GM19099 (cell line): ENCODE data around the gene LCE2A.
"Not testable (repeated sequence)": the region's sequence is repeated elsewhere in the genome, so short reads cannot be mapped to it uniquely, and the experiment has no call there.

Source experiments
- POLR2A ChIP-seq: IDR thresholded peaks from 3 replicates; pipeline ENCODE4 v1.6.1; 2011; ENCODE audit warnings: low read depth; ENCODE audit not compliant: insufficient read length; ENCODE audit errors: extremely low read depth

LCE2A gene, protein sequence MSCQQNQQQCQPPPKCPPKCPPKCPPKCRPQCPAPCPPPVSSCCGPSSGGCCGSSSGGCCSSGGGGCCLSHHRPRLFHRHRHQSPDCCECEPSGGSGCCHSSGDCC

DNA sequence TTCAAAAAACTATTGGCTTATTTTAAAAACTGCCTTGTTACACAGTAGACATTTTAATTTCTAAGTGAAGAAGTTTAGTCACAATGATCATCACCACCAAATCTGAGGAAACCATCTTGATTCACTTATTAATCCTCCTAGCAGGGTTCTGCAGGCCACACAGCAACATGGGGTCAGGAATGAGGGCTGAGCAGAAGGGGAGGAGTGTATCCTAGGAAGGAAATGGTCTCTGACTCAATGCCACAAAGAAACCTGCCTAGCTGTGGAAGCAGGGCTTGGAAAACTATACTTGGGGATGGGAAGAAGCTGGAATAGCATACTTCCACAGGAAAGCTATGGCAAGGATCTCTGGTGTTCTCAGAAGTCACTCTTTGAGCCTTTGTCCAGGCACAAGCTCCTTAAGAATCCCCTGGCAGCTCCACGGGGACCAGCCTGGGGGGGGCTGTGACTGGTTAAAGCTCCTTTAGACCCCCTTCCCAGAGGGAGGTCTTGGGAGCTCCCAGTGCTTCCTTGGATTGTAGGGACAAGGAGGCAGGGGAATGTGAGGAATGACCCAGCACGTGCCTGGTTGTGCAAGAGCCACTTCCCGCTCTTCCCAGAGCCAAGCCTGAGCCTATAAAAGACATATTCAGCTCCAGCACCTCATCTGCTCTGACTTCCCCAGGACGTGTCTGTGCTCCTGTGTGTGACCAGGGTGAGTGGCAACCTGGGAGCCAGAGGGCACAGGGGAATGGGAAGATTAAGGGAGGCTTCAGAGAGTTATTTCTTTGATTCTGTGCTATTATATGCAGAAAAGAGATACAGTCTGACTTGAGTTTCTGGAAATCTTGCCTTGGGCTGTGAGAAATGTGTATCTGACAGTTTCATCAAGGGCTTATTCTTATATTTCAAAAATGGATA is at the start of gene LCE2A:
TSS of gene LCE2A (plus strand) at position 645 of the 900 bp plus-strand sequence. CDS start 557 bp downstream, outside the sequence.
- no peak for TF ChIP-seq POLR2A

DNA sequence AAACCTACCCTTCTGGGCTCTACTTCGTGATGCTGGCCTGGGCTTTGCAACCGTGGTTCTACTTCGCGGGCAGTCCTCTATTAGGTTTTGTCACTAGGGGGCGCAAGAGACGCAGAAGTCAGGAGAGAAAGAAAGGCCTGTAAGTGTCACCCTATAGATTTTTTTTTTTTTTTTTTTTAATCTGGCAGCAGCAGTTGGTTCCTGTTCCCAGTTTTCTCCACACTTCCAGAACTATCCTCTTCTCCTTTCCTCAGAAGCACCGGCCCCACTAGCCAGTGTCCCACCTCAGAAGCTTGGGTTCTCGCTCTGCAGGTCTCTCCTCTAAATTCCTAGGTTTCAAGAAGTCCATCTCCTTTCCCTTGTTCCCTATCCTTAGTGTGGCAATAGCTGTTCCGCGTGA is 44.0 kb upstream of the LCE2A start:
- no peak for TF ChIP-seq POLR2A

DNA sequence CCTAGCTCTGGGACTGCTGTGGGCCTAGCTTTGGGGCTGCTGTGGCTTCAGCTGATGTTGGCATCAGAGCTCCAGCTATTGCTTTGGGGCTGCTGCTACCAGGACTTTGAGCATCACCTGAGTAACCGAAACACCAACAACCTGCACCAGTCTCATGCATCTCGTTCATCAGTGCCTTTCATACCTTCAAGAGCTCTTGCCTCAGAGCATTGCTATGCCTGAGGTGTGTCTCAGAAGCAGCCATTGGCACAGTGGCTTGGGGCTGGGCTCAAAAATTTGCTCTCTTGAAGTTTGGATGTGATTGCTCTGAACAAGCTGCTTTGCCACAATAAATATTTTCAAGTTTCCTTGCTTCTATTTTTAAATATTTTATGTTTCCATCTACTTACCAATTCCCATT is 41.7 kb upstream of the LCE2A start:
- no peak for TF ChIP-seq POLR2A

GRCh38 chr1:152657677-152658076 is 40.5 kb upstream of the LCE2A start:
- no peak for TF ChIP-seq POLR2A

DNA sequence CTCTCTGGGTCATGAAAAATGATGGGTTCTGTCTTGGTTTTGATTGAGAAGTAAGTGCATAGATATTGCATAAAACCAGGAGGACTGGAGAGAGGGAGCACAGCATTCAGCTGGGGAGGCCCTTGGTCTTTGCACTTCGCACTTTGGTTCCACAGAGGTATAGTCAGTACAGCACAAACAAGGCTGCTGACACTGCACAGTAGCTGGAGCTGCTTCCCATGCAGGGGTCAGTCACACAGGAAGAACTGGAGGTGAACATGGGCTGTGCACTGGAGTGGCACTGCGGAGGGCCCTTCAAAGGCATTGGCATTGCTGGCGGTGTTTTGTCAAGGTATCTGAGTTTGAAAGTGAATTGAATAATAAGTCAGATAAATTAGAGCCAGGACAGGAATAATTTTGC is 39.5 kb upstream of the LCE2A start:
- TF ChIP-seq POLR2A, result no peak

DNA sequence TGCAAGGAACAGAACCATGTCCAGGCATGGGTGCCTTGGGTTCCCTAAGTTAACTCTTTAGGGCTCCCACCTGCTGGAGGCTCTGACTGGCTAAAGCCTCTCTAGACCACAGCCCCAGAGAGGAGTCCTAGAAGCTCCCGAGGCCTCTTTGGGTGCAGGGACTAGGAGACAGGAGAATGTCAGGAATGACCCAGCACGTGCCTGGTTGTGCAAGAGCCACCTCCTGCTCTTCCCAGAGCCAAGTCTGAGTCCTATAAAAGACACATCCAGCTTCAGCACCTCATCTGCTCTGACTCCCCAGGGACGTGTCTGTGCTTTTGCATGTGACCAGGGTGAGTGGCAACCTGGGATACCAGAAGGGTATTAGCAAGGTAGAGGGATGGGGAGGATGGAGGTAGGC is 35.0 kb upstream of the LCE2A start, which contains the start of gene LCE2D:
TSS of gene LCE2D (plus strand) at position 283 of the 400 bp plus-strand sequence. CDS start 726 bp downstream, outside the sequence.
- TF ChIP-seq POLR2A, result no peak

GRCh38 chr1:152667648-152668047 is 30.5 kb upstream of the LCE2A start:
- TF ChIP-seq POLR2A, result no peak

- TF ChIP-seq POLR2A, result no peak
Observed at GRCh38 chr1:152673016-152673415, 25.1 kb upstream of the LCE2A start.

DNA sequence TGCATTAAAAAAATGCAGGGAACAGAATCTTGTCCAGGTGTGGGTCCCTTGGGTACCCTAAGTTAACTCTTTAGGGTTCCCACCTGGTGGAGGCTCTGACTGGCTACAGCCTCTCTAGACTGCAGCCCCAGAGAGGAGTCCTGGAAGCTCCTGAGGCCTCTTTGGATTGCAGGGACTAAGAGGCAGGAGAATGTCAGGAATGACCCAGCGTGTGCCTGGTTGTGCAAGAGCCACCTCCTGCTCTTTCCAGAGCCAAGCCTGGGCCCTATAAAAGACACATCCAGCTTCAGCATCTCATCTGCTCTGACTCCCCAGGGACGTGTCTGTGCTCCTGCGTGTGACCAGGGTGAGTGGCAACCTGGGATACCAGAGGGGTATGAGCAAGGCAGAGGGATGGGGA is 23.2 kb upstream of the LCE2A start, which contains the start of gene LCE2C:
TSS of gene LCE2C (plus strand) at position 297 of the 400 bp plus-strand sequence. CDS start 737 bp downstream, outside the sequence.
- not testable (repeated sequence) for TF ChIP-seq POLR2A

GRCh38 chr1:152679459-152679858 is 18.7 kb upstream of the LCE2A start:
- TF ChIP-seq POLR2A, result no peak

- TF ChIP-seq POLR2A, result no peak
Observed at GRCh38 chr1:152681616-152682015, 16.5 kb upstream of the LCE2A start.

- TF ChIP-seq POLR2A, result no peak
Observed at GRCh38 chr1:152683846-152684245, 14.3 kb upstream of the LCE2A start.

DNA sequence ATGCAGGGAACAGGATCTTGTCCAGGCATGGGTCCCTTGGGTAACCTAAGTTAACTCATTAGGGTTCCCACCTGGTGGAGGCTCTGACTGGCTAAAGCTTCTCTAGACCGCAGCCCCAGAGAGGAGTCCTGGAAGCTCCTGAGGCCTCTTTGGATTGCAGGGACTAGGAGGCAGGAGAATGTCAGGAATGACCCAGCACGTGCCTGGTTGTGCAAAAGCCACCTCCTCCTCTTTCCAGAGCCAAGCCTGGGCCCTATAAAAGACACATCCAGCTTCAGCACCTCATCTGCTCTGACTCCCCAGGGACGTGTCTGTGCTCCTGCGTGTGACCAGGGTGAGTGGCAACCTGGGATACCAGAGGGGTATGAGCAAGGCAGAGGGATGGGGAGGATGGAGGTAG is 12.3 kb upstream of the LCE2A start, which contains the start of gene LCE2B:
TSS of gene LCE2B (plus strand) at position 301 of the 400 bp plus-strand sequence. CDS start 721 bp downstream, outside the sequence.
- not testable (repeated sequence) for TF ChIP-seq POLR2A

GRCh38 chr1:152699746-152700145 is 1.6 kb downstream of the LCE2A start:
- TF ChIP-seq POLR2A, result no peak

GRCh38 chr1:152707860-152708259 is 9.7 kb downstream of the LCE2A start, which contains the start of gene LCE4A:
Gene LCE4A (plus strand): TSS chr1:152708160. CDS start chr1:152709076, 916 bp downstream.
- TF ChIP-seq POLR2A, result no peak

DNA sequence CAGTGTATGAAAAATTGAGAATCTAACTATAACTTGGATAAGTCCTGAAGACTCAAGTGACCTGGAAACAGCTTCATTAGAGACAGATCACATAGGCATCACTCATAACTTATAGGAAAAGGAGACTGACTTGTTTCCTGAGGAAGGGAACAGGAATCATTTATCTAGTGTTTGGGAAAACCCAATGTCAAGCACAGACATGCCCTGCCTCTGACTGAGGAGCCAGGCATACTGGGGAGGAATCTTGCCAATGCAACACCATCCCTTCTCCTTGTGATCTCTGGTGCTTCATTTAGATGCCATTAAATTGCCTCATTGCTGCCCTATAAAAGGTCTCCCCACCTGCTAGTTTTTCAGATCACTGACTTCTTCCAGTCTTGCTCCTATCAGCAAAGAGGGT is 20.1 kb downstream of the LCE2A start:
- no peak for TF ChIP-seq POLR2A
